IPS-18c (cell line): ENCODE results near the gene MTFR1L.

Source experiments
- H3K4me3 ChIP-seq: 2 replicates; pipeline ENCODE4 v1.7.0; 2013; ENCODE audit warnings: low read depth, mild to moderate bottlenecking, low read length, moderate library complexity; ENCODE audit not compliant: insufficient read depth
- H3K9me3 ChIP-seq: one replicate; pipeline ENCODE4 v1.6.1; 2013; ENCODE audit warnings: mild to moderate bottlenecking, low read length, moderate library complexity; ENCODE audit not compliant: control insufficient read depth, insufficient read depth

MTFR1L gene

DNA sequence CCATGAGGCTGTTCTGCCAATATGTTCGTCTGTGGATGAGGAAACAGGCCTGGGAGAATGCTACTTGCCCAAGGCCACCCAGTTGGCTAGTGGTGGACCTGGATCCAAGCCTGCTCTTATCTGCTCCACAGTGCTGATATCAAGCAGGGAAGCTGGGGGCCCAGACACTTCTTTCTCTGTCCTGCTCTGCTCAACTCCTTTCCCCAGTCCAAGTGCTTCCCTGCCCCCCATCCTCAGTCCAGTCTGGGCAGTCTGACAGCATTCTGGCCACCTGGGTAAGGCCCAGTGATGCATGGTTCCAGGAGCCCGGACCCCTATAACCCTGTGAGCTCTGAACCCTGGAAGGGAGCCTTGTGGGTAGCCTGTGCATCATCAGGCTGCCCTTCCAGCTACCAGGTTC lies 59.9 kb downstream of the MTFR1L start:
- peaks cover 2% of the 10 kb centered on the region for H3K9me3 ChIP-seq

DNA sequence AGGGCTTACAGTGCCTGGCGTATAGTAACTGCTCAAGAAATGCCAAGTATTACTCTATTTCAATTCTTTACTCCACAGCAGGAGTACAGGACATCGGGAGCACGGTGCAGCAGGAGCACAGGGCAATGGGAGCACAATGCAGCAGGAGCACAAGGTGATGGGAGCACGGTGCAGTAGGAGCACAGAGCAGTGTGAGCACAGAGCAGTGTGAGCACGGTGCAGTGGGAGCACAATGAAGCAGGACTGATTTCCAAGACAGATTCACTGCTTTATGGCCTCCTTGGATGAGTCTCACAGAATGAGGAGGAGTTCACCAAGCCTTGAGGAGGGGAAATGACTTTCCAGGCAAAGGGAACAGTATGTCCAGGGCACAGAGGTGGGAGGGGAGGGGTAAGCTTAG lies 60.8 kb downstream of the MTFR1L start:
- no peak overlapping the region for H3K4me3 ChIP-seq
- no peaks in the 10 kb centered on the region for H3K9me3 ChIP-seq

More for the DNA sequence above, 59.9 kb downstream of the MTFR1L start:
- H3K4me3 ChIP-seq: no peak overlapping the region

DNA sequence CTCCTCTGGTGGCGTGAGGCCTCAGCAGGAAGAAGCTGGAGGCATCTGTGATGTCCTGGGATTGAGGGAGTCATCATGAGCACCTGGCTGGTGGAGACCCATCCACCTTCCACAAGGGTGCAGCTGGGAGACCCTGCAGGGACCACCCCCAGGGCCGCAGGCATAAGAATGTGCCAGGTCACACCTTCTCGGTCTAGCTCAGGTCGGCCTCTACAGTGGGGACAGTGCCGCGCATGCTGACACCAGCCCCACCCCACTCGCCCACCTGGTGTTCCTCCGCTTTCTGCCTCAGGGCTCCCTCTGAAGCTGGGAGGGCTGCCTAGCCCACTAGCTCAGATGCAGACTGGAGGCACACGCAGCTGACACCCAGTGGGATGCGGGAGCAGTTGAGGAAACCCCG lies 61.5 kb downstream of the MTFR1L start:
- Histone ChIP-seq H3K9me3 (peaks cover 2% of the 10 kb centered on the region), H3K4me3 (no peak overlapping the region)
